GM18858 (cell line): Measurements from ENCODE around the gene RAD23B.

Experiments used
- ATAC-seq: cut with Tn5 transposase; IDR thresholded peaks from one replicate; pipeline ENCODE4 v1.9.1; 2021; ENCODE audit not compliant: unreplicated experiment

The RAD23B gene

DNA sequence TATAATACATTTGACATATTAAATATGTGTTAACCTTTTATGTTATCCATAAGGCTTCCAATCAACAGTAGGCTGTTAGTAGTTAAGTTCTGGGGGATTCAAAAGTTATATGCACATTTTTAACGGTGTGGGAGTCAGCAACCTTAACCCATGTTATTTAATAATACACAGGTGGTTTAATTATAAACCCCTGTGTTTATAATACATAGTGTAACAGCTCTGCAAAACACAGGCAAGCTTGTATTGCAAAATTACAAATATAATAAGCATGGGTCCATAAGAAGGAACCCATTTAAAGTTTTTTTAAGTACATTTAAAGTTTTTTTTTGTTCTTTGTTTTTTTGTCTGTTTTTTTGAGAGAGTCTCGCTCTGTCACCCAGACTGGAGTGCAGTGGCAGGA is 14.5 kb upstream of the RAD23B start:
- no peak for ATAC-seq

DNA sequence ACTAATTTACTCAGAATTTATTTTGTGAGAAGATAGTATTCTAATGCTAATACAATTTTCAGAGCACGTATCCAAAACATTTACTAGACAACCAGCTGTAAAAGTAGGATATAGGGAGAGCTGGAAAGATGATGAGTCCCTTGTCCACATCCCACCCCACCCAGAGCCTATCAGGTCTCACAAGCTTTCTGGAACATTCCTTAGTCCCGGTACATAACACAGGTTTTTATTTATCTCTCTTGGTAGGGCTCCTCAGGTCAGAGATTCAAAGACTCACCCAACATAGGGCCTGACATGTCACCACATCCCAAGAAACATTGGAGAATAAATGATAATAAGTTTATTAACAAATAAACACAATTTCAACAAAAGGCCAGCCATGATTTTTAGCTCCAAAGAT is 13.8 kb upstream of the RAD23B start:
- no peak for ATAC-seq

DNA sequence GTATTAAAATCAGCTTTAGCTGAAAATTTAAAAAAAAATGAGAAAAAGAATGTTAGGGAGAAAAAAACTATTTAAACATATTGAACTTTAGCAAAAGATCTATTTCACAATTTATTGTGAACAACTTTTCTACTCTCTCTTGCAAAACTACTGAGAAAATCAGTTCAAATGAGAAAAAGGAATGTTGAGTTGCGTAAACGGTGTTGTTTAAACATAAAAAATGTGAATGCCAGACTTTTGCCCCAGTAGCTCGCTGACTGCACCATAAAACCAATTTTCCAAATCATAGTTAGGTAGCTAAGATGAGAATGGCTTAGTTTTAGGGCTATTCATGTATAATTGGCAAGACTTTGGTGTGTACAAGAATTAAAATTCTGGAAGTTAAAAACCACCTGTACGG is 13.4 kb upstream of the RAD23B start:
- no peak for ATAC-seq

DNA sequence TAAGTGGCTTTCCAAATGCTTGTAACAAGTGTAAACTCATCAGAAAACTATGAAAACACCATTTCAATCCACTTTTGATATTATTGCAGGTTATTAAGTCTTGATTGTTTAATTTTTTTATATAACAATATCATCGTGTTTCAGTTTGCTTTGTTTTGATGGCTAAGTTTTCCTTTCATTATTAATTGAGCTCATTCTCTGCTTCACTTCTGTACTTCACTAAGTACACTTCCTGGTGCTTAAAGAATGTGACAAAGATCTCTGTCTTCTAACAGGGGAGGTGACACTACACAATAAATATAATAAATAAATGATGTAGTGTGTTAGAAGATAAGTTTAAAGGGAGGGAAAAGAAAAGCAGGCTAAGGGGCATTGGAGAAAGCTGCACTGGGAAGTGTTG is 13.0 kb upstream of the RAD23B start:
- no peak for ATAC-seq

DNA sequence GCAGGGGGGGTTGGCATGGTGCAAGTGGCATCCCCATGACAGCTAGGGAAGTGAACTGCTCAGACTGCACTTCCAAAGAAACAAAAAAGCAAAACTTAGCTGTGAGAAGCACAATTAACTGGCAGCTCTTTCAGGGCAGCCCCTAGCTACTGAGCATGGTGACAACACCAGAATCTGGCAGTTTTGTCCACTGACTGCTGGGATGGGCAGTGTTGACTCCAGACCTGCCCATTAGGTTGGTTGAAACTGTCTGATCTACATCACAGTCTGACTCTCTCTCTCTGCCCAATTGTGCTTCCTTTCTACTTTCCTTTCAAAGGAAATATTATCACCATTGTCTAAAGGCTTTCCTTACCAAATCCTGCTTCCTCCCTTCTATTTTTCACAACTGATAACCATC is 12.5 kb upstream of the RAD23B start:
- ATAC-seq: no peak

DNA sequence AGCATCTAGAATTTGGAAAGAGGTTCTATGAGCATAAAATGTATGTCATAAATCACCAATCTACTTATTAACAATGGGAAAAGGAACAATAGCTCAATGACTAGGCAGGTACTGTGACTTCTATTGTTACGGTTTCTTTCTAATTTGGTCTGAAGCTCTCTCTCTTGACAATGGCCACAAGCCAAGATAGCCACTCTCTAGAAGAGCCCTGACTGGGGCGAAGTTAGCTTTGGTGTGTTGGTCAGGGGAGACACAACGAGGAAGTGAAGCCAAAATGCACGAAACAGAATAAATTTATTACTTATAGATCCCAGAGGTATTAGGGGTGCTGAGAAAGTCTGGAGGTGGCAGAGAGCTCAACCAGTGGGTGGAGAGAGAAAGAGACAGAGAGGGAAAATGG is 9.4 kb upstream of the RAD23B start:
- ATAC-seq: no peak

DNA sequence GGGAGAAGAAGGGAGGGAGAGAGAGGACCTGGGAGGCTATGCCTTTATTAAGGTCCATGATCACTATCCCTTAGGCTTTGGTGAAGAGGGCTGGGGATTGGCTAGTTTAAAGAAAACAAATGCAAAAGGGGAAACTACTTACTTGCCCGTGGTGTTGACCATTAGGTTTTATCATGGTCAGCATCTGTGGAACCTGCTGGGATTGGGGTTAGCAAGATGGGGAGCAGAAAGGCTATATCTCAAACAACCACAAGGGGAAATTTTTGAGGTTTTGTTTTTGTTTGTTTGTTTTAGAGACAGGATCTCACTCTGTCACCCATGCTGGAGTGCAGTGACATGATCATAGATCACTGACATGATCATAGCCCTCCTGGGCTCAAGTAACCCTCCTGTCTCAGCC is 9.0 kb upstream of the RAD23B start:
- ATAC-seq: peak; percentile 77

DNA sequence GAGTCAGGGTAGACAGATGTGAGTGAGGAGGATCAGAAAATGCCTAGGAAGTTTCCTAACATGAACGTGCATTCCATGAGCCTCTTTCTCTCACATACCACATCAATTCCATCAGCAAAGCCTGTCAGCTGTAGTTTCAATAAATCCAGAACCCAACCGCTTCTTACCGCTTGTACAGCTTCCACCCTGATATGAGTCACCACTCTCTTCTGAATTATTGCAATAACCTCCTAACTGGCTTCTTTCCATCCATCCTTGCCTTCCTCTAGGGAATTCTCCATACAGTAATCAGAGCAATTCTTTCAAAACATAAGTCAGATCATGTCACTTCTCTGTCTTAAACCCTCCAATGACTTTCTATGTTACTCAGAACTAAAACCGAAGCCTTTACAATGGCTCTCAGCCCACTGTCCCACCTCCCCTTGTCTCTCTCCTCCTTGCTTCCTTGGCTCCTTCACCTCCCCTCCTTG is 8.1 kb upstream of the RAD23B start:
- ATAC-seq: no peak

DNA sequence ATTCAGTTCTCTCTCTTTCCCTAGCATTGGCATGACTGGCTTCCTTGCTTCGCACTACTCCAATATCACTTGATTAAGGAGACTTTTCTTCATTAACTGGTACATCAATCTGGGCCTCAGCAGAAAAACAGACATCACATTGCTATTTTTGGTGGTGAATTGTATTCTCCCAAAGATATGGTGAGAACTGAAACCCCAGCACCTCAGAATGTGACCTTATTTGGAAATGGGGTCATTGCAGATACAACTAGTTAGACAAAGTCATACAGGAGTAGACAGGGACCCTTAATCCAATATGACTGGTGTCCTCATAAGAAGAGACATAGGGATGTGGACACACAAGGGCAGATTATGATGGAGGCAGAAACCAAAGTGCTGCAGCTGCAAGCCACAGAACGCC is 7.5 kb upstream of the RAD23B start:
- ATAC-seq: no peak

DNA sequence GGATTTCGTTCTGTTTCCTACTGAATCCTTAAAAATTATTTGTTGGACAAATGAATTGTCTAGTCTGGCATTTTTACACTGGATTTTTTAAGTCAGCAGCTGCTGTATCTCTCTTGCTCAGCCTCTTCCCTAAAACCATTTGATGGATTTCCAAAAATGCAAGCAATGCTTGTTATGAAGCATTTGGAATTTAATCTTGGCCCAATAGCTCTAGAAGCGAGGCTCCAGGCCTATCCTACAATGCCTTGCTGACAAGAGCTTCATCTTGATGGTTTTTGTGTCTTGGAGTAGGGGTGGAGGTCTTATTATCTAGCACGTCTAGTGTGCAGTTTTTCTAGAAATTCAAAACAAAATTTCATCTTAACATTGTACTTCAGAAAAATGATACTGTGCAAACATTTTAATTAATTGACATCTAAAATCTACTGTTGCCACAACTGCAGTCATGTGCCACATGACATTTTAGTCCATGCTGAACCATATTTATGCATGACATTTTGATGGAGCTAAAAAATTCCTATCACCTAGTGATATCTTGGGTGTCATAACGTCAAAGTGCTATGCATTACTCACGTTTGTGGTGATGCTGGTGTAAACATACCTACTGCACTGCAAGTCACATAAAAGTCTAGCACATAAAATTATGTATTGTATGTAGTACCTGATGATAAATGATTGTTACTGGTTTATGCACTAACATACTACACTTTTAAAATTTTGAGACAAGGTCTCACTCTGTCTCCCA is 5.9 kb upstream of the RAD23B start:
- ATAC-seq: no peak

DNA sequence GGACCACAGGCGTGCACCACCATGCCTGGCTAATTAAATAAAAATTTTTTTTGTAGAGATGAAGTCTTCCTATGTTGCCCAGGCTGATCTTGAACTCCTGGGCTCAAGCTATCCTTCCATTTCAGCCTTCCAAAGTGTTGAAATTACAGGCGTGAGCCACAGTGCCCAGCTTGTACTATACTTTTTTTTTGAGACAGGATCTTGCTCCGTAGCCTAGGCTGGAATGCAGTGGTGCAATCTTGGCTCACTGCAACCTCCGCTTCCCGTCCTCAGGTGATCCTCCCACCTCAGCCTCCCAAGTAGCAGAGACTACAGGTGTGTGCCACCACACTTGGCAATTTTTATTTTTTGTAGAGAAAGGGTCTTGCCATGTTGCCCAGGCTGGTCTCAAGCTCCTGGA is 5.3 kb upstream of the RAD23B start:
- ATAC-seq: no peak

DNA sequence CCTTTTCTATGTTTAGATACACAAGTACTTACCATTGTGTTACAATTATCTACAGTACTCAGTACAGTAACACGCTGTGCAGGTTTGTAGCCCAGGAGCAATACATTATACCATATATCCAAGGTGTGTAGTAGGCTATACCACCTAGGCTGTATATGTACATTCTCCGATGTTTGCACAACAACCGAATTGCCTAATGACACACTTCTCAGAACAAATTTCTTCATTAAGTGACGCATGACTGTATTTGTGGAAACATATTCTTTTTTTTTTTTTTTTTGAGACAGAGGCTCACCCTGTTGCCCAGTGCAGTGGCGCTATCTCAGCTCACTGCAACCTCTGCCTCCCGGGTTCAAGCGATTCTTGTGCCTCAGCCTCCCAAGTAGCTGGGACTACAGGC is 4.0 kb upstream of the RAD23B start:
- no peak for ATAC-seq

DNA sequence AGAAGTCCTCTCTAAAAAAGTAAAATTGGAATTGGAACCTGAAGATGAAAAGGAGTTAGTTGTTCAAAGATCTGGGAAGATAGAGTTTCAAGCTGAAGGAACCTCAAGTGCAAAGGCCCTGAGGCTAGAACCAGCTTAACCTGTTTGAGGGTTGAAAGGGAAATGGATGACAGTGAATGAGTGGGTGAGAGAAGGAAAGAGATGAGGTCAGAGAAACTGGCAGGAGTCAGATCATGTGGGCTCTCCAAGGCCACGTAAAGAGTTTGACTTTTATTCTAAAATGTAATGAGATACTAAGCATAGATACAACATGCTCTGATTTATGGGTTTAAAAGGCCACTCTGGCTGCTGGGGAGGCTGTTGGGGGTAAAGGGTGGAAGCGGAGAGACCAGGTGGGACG is 2.5 kb upstream of the RAD23B start:
- ATAC-seq: no peak

DNA sequence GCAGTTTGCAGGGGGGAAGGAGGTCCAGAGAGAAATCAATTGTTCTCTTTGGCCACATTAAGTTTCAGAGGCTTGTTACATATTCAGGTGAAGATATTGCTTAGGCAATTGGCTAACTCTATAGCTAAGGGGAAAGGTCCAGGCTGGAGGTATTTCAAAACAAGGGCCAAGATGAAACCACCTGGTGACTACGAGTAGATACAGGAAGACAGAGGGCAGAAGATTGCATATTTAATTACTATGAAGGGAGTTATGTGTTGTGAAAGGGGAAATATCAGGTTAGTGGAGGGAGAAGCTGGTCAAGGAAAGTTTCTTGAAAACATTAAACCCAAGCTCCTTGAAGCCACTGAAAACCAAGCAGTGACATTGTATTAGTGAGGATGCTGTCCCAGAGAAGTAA is 1.9 kb upstream of the RAD23B start:
- ATAC-seq: no peak

DNA sequence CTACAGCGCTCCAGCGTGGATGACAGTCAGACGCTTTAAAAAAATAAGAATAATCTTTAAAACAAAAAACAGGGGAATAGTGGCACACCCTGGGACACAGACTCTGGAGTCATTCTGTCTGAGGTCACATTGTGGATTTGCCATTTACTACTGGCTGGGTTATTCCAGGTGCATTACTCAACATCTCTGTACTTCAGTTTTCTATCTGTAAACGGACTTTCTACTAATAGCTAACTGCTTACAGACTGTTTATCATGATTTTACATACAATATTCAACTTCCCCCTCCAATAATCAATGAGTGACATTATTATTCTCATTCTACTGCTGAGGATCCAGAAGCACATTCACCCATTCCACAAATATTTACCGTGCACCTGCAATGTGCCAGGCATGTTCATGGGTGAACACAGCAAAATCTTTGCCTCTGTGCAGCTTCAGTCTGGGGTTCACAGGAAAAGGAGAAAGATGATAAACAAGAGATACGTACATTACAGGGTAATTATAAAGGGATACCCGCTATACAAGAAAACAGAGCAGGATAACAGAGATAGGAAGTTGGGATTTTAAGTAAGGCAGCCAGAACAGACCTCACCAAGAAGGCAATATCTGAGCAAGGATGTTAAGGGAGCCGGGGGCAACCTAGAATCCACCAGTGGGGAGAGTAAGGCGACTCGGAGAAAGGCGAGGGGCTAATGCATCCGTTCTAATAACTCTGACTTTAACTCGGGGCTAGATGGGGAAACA is 984 bp upstream of the RAD23B start:
- ATAC-seq: no peak

DNA sequence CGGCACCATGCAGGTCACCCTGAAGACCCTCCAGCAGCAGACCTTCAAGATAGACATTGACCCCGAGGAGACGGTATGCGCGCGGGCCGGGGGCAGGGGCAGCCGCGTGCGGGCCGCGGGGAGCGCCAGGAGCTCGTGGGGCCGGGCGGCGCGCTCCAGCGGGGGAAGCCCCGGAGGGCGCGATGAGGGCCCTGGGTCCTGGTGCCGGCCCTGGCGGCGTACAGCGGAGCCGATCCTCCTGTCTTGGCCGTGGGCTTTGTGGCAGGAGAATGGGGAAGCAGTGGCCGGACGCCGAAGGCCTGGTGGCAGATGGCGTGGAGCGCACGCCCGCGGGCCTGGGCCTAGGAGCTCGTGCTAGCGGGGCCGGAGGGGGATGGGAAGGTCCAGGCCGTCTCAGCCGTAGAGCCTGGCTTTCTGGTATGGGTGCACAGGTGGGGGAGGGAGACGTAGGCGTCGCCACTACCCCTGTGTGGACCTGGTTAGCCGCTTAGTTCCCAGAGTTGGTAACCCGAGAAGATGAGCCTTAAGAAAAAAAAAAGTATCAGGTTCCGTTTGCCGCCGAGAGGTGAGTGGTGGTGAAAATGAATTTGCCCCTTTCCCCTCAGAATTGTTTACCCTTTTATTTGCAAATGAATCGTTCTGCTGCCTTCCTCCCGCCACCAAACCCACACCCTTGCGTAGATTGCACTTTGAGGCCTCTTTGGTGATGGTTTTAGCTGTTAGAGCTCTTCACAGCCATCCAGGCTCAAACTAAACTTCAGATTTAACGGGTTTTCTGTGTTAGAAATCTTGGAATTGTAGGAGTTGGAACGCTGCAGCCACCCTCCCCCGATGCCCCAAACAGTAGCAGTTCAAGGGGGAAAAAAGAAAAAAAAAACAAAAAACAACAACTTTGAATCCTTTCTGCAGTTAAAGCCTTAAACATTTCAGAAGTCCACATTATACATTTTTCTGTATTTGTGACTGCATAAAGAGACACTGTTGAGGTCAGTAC is 841 bp downstream of the RAD23B start:
- ATAC-seq: peak; percentile 36

DNA sequence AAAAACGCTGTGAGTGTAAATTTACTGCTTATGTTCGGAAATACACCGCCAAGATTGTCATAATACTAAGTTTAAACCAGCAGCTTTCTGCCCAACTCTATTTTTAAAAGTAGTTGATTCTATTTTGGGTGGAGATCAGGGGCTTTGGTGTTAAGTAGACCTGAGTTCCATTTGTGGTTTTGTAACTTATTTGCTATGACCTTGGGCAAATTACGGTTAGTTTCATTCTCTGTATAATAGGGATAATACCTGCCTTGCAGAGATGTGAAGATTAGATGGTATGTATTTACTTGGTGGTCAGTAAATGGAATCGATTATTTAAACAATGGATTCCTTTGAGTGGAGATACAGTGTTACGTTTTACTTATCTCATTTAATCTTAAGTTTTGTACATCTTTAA is 1.6 kb downstream of the RAD23B start:
- ATAC-seq: no peak

DNA sequence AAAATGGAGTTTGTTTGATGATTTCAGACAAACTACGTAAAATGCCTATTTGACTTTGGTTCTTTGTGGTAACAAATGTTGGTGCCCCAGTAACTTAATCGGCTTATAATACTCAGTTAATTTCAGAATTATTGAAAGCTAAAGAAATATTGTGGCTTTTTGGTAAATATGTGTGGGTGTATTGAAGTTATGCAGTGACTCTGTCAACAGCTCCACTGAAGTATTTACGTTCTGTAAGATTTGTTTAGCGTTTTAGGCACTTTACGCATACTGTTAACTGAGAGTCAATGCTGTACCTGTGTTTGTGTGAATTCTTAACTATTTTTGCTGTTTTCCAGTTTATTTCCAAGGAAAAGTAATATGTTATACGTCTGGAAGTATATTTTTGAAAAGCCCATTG is 2.2 kb downstream of the RAD23B start:
- no peak for ATAC-seq

DNA sequence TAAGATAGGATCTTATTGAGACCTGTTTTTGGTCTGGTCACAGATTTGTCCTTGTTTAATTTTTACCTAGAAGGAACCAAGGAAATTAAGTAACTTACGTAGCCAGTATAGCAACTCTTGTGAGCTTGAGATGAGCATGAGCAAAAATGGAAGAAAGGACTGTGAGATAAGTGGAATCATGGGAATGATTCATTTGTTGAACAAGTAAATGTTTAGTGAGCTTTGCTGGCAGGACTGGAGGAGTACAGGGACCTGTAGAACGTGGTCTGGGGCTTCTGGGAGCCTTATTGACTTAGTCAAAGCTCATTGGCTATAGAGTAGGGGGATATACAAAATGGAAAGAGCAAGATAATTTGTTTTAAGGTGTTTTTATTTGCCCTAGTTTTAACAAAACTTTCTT is 3.0 kb downstream of the RAD23B start:
- no peak for ATAC-seq

DNA sequence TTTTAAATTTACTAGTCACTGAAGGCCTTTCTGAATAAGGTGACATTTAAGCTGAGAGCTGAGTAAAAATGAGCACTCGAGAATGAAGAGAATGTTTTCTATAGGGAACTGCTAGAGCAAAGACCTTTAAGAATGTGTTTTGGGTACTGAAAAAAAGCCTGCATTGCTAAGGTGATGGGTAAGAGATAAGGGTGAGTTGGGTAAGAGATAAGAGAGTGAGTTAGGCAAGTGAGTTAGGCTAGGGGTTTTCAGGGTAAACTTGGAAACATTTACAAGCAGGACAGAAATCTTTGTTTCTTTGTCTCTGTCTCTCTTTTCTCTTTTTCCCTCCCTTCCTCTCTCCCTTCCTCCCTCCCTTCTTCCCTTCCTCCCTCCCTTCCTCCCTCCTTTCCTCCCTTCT is 5.6 kb downstream of the RAD23B start:
- no peak for ATAC-seq

DNA sequence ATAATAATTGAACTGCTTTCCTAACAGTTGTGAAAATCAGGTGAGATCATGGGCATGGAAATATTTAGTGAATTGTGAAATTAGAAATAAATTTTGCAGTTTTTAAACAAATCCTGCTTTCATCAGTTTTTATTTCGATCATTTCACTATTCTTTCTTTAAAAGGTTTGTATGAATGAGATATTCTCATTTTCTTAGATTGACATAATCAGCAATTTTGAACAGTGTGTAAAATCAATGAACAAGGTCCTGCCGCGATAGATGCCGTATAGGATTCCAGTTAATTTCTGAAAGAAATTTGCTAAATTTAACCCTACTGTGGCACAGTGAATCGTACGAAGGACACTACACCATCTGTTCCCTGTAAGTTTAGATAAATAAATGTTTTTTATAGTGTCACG is 7.5 kb downstream of the RAD23B start:
- ATAC-seq: no peak
